ENCODE results near the gene ERBB4.

DNA sequence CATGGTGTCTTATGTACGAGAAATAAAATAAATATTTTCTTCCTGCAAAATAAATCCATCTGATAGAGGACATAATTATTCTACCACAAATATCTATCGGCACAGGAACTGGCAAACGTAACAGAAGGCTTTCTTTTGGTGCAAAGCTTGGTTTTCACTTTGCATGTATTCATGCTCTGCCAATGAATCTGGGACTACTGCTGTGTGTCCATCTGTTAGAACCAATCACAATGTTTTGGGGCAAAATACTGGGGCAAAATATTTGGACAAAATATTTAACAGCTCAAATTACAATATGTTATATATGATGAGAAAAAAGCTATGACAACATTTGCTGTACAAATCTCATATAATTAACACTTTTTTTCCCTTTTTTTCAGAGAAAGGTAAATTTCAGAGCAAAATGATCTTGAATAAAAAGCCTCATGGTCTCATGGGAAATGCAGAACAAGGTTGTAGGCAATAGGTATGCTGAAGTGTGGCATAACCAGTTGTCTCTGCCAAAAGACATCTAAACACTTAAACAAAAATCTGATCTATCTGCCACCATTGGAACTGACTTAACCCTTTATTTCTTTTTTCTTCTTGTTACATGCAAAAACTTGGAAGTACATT lies 1059.0 kb downstream of the ERBB4 start:
- TF ChIP-seq TAF1 (IDR thresholded peaks at IDR 0.05; ENCODE audit: borderline replicate concordance, low read depth, low read length) (no peak), TCF3 (IDR thresholded peaks at IDR 0.05; ENCODE audit: borderline replicate concordance, insufficient read depth, low read depth, low read length) (no peak), ZBED1 (IDR thresholded peaks at IDR 0.05; ENCODE audit: borderline replicate concordance) (no peak), EP300 (IDR thresholded peaks at IDR 0.05; ENCODE audit: borderline replicate concordance in 1 of 2, control insufficient read depth in 1 of 2, low read depth in 2 of 2, low read length in 2 of 2) (no peak), ASH2L (IDR thresholded peaks at IDR 0.05; ENCODE audit: borderline replicate concordance, low read depth) (no peak), CTCF (IDR thresholded peaks at IDR 0.05 in 2 of 3, conservative IDR thresholded peaks at IDR 0.05 in 1 of 3; ENCODE audit: control insufficient read depth in 2 of 3, extremely low read depth in 1 of 3, insufficient read depth in 1 of 3, low read depth in 3 of 3, low read length in 3 of 3) (no peak), ETV6 (conservative IDR thresholded peaks at IDR 0.05 in 1 of 2, IDR thresholded peaks at IDR 0.05 in 1 of 2; ENCODE audit: borderline replicate concordance in 1 of 2, low read depth in 1 of 2) (no peak), RELB (IDR thresholded peaks at IDR 0.05; ENCODE audit: low read depth) (no peak), REST (IDR thresholded peaks at IDR 0.05; ENCODE audit: low read depth, low read length) (no peak), POLR2AphosphoS5 (IDR thresholded peaks at IDR 0.05; ENCODE audit: low read length) (no peak), EZH2 (IDR thresholded peaks at IDR 0.05; ENCODE audit: borderline replicate concordance, control insufficient read depth, low read depth, low read length) (no peak), SRF (IDR thresholded peaks at IDR 0.05; ENCODE audit: low read depth in 2 of 2, low read length in 2 of 2) (no peak), CHD4 (IDR thresholded peaks at IDR 0.05) (no peak)
